Panc1 (cell line): ENCODE measurements around the gene EFNA5. TPM values are rescaled to one million over a fixed set of nuclear protein-coding genes. Genes with fewer than 3 reads are reported as not detected.

Experiments used
- ATAC-seq: fragments of 200-7000 bp; cut with Tn5 transposase; 2 replicates; pipeline ENCODE4 v1.9.1; 2020; ENCODE audit warnings: mild to moderate bottlenecking, moderate library complexity
- BruUV-seq: library from RNA; stranded (reverse); fragments of 400-500 nt; replicated peaks from 2 replicates; lab custom pipeline; 2021; lab: Mats Ljungman, UMichigan
- CTCF ChIA-PET: fragments of 300-600 bp; sonication (Branson Sonifier 250); formaldehyde crosslinking; loops from one replicate; lab custom pipeline; 2022; ENCODE audit warnings: antibody characterized with exemption; lab: Charles Lee
- POLR2A ChIA-PET: fragments of 300-600 bp; sonication (Branson Sonifier 250); formaldehyde crosslinking; loops from one replicate; lab custom pipeline; 2022; ENCODE audit warnings: antibody characterized with exemption; lab: Charles Lee
- DNase-seq: peaks from one replicate; pipeline ENCODE4 v3.0.0-alpha.2; 2010; ENCODE audit warnings: low read depth, low spot score
- H3K27ac ChIP-seq: 2 replicates; pipeline ENCODE4 v1.5.1; 2011; ENCODE audit warnings: mild to moderate bottlenecking, low read length, inconsistent platforms
- H3K27me3 ChIP-seq: fragments of 200-500 bp; sonication (Bioruptor generic); 2 replicates; pipeline ENCODE4 v1.6.0; 2014; ENCODE audit warnings: low read length, inconsistent platforms; ENCODE audit not compliant: control insufficient read depth, insufficient read depth
- H3K36me3 ChIP-seq: fragments of 200-500 bp; sonication (Bioruptor generic); 2 replicates; pipeline ENCODE4 v1.5.1; 2014; ENCODE audit warnings: inconsistent platforms, mild to moderate bottlenecking, low read length, moderate library complexity; ENCODE audit not compliant: control insufficient read depth, insufficient read depth
- H3K4me1 ChIP-seq: 2 replicates; pipeline ENCODE4 v1.5.1; 2011; ENCODE audit warnings: inconsistent platforms, mild to moderate bottlenecking, low read length, moderate library complexity; ENCODE audit not compliant: control insufficient read depth, insufficient read depth
- H3K4me3 ChIP-seq, 2 experiments: 2 replicates each; pipeline ENCODE4 v1.5.1; 2011 to 2012; ENCODE audit warnings: low read depth in 2 of 2, low read length in 2 of 2, mild to moderate bottlenecking in 2 of 2, inconsistent platforms in 1 of 2, moderate library complexity in 1 of 2
- H3K9me3 ChIP-seq: fragments of 200-500 bp; sonication (Bioruptor generic); 2 replicates; pipeline ENCODE4 v1.5.1; 2014; ENCODE audit warnings: low read depth, mild to moderate bottlenecking, inconsistent platforms, low read length, moderate library complexity; ENCODE audit not compliant: control insufficient read depth, insufficient read depth
- CTCF ChIP-seq: fragments of 450-650 bp; IDR thresholded peaks from 2 replicates; pipeline ENCODE4 v1.5.1; 2017; ENCODE audit warnings: mild to moderate bottlenecking
- POLR2AphosphoS5 ChIP-seq: IDR thresholded peaks from 2 replicates; pipeline ENCODE4 v1.6.1; 2012; ENCODE audit warnings: mild to moderate bottlenecking, low read depth, low read length, moderate library complexity
- REST ChIP-seq, 2 experiments: IDR thresholded peaks; 2 replicates each; pipeline ENCODE4 v1.6.1; 2011 to 2012; ENCODE audit warnings: low read depth in 2 of 2, control low read depth in 1 of 2, low read length in 1 of 2, mild to moderate bottlenecking in 1 of 2, moderate library complexity in 1 of 2; ENCODE audit not compliant: insufficient read depth in 1 of 2
- SIN3A ChIP-seq: IDR thresholded peaks from 2 replicates; pipeline ENCODE4 v1.6.1; 2012; ENCODE audit warnings: low read depth, mild to moderate bottlenecking, low read length, moderate library complexity, borderline replicate concordance; ENCODE audit not compliant: insufficient read depth
- TCF7L2 ChIP-seq: IDR thresholded peaks from 2 replicates; pipeline ENCODE4 v1.6.1; 2011; ENCODE audit warnings: mild to moderate bottlenecking, low read depth, low read length, inconsistent platforms
- in situ Hi-C: cut with HindIII; loops from 2 replicates; pipeline ENCODE4 v1.10.0; 2016; ENCODE audit warnings: low sequenced_read_pairs, low pct_unique_long_range_greater_than_20kb
- intact Hi-C: fragments of 100-400 bp; cut with micrococcal nuclease; formaldehyde crosslinking; loops from one replicate; pipeline ENCODE4 v1.10.0; 2022; ENCODE audit not compliant: unreplicated experiment
- total RNA-seq: library from RNA; stranded (reverse); gene quantifications from one replicate; pipeline ENCODE4 v1.2.1, GENCODE V29; 2021; ENCODE audit not compliant: unreplicated experiment

Gene EFNA5
- total RNA-seq, 1 experiment from 2014 or later = 30.5 TPM

GRCh38 chr5:107680099-107680498, 9.4 kb upstream of the EFNA5 start:
- no peak for TF ChIP-seq CTCF
- H3K9me3 ChIP-seq = no peaks in the 10 kb centered on the region
- no peaks in the 10 kb centered on the region for H3K36me3 ChIP-seq
- DNase-seq = no peak
- intact Hi-C loops = no loop called here
- H3K4me3 ChIP-seq = no peak overlapping the region
- peaks cover 3% of the 10 kb centered on the region for H3K27me3 ChIP-seq
- no TSS peak for BruUV-seq
- H3K4me1 ChIP-seq = no peaks in the 10 kb centered on the region
- POLR2A ChIA-PET = no interaction called here
- CTCF ChIA-PET = no interaction called here
- H3K27ac ChIP-seq = no peak overlapping the region
- no peak for ATAC-seq
- in situ Hi-C loops = no loop called here

GRCh38 chr5:107676702-107677101, 6.0 kb upstream of the EFNA5 start:
- Histone ChIP-seq H3K4me1 (no peaks in the 10 kb centered on the region), H3K4me3 (no peak overlapping the region), H3K27me3 (peaks cover 3% of the 10 kb centered on the region), H3K9me3 (no peaks in the 10 kb centered on the region), H3K27ac (no peak overlapping the region), H3K36me3 (no peaks in the 10 kb centered on the region)
- no peak for TF ChIP-seq SIN3A
- no peak for TF ChIP-seq POLR2AphosphoS5
- TF ChIP-seq CTCF = no peak
- no peak for TF ChIP-seq TCF7L2
- TF ChIP-seq REST (IDR thresholded peaks at IDR 0.05; ENCODE audit: insufficient read depth in 1 of 2, low read depth in 2 of 2, low read length in 1 of 2) = no peak
- CTCF ChIA-PET = no interaction called here
- intact Hi-C loops = loop anchor here (10.0 kb wide), 1 partner anchor 562 kb away; no protein-coding TSS in a partner anchor
- ATAC-seq = no peak
- POLR2A ChIA-PET = interaction anchor here (0.6 kb wide), 2 partner anchors 241 to 786 kb away, joined by 8 to 10 read pairs; no protein-coding TSS in a partner anchor
- in situ Hi-C loops = no loop called here
- DNase-seq = no peak
- BruUV-seq = no TSS peak
